Fibroblast of lung (primary cell): ENCODE results near the gene KIF11.

Experiments used
- CTCF ChIP-seq, 2 donors: IDR thresholded peaks in 1 of 2; conservative IDR thresholded peaks in 1 of 2; 1 replicate in 1 of 2; 2 replicates in 1 of 2; pipeline ENCODE4 v1.5.1; 2011 to 2012; ENCODE audit warnings: low read length in 2 of 2, control low read depth in 1 of 2, inconsistent platforms in 1 of 2, low read depth in 1 of 2, mild to moderate bottlenecking in 1 of 2
- EZH2 ChIP-seq: IDR thresholded peaks from 2 replicates; pipeline ENCODE4 v1.5.1; 2012; ENCODE audit warnings: low read length, control low read depth, mild to moderate bottlenecking; ENCODE audit errors: missing control alignments

DNA sequence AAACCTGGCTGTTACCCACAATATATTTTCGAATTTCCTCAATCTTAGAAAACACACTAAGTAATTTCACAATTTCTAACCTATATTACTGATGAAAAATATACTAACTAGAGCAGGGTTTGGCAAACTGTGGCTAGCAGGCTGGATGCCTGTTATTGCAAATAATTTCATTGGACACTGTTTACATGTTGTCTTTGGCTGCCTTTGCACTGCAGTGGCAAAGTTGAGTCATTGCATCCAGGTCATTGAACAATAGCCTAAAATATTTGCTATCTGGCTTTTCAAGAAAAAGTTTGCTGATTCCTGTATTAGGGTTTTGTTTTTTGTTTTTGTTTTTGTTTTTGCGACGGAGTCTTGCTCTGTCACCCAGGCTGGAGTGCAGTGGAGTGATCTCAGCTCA lies 47.2 kb downstream of the KIF11 start:
- peak in 1 of 2 donors; percentile 18 for TF ChIP-seq CTCF (conservative IDR thresholded peaks at IDR 0.05 in 1 of 2, IDR thresholded peaks at IDR 0.05 in 1 of 2; ENCODE audit: low read depth in 1 of 2, low read length in 2 of 2)
- TF ChIP-seq EZH2: no peak
